ENCODE results near the gene NPBWR2. TPM values are rescaled to one million over a fixed set of nuclear protein-coding genes. Genes with fewer than 3 reads are reported as not detected.
"Not testable (repeated sequence)": the region's sequence is repeated elsewhere in the genome, so short reads cannot be mapped to it uniquely, and the experiment has no call there.

The NPBWR2 gene
- total RNA-seq, 4 donors from 2014 or later, result not detected

GRCh38 chr20:64139199-64140060 lies 32.1 kb upstream of the NPBWR2 start:
- no peak overlapping the region for H3K27ac ChIP-seq
- H3K9me3 ChIP-seq, result peaks cover 0 to under 1% (median 0%) of the 10 kb centered on the region in 4 donors
- 71 to 74% methylated on average over 17 to 20 of the region's 21 CpGs for WGBS, 2 donors
- H3K4me1 ChIP-seq, result no peaks in the 10 kb centered on the region
- no peaks in the 10 kb centered on the region for H3K36me3 ChIP-seq
- no peak overlapping the region for H3K4me3 ChIP-seq
- peaks cover 0 to 17% of the 10 kb centered on the region in 2 donors for H3K27me3 ChIP-seq
- no peak for DNase-seq (ENCODE audit: low spot score in 2 of 2)
- no peak for TF ChIP-seq POLR2A (IDR thresholded peaks at IDR 0.05)
- no peak for TF ChIP-seq CTCF (IDR thresholded peaks at IDR 0.05)
- TF ChIP-seq EP300 (IDR thresholded peaks at IDR 0.05), result no peak

GRCh38 chr20:64138276-64138815 lies 31.0 kb upstream of the NPBWR2 start:
- Histone ChIP-seq H3K4me3 (no peak overlapping the region), H3K9me3 (no peaks in the 10 kb centered on the region), H3K27me3 (peaks cover 0 to 22% of the 10 kb centered on the region in 2 donors), H3K36me3 (no peaks in the 10 kb centered on the region), H3K4me1 (no peaks in the 10 kb centered on the region), H3K27ac (no peak overlapping the region)
- no peak for DNase-seq (ENCODE audit: low spot score in 2 of 2)
- WGBS, 2 donors, result 82 to 86% methylated on average over 18 of the region's 18 CpGs
- no peak for TF ChIP-seq CTCF (IDR thresholded peaks at IDR 0.05)
- TF ChIP-seq POLR2A (IDR thresholded peaks at IDR 0.05), result no peak
- no peak for TF ChIP-seq EP300 (IDR thresholded peaks at IDR 0.05)

GRCh38 chr20:64137598-64138031 lies 30.2 kb upstream of the NPBWR2 start:
- Histone ChIP-seq H3K4me1 (no peaks in the 10 kb centered on the region), H3K4me3 (no peak overlapping the region), H3K36me3 (no peaks in the 10 kb centered on the region), H3K27me3 (peaks cover 0 to 18% of the 10 kb centered on the region in 2 donors), H3K27ac (no peak overlapping the region), H3K9me3 (no peaks in the 10 kb centered on the region)
- TF ChIP-seq POLR2A (IDR thresholded peaks at IDR 0.05), result no peak
- no peak for TF ChIP-seq CTCF (IDR thresholded peaks at IDR 0.05)
- TF ChIP-seq EP300 (IDR thresholded peaks at IDR 0.05), result no peak
- WGBS, 2 donors, result 48 to 68% methylated on average over 4 to 5 of the region's 6 CpGs
- no peak for DNase-seq (ENCODE audit: low spot score in 2 of 2)

GRCh38 chr20:64136004-64136710 lies 28.8 kb upstream of the NPBWR2 start:
- Histone ChIP-seq H3K36me3 (no peaks in the 10 kb centered on the region), H3K4me1 (no peaks in the 10 kb centered on the region), H3K27ac (no peak overlapping the region), H3K9me3 (no peaks in the 10 kb centered on the region), H3K4me3 (no peak overlapping the region), H3K27me3 (peaks cover 0 to 9% of the 10 kb centered on the region in 2 donors)
- TF ChIP-seq CTCF (IDR thresholded peaks at IDR 0.05) (no peak), POLR2A (IDR thresholded peaks at IDR 0.05) (no peak), EP300 (IDR thresholded peaks at IDR 0.05) (no peak)
- WGBS, 2 donors, result 81 to 82% methylated on average over 27 to 32 of the region's 32 CpGs
- DNase-seq (ENCODE audit: low spot score in 2 of 2), result no peak

- H3K4me1 ChIP-seq; H3K27me3 ChIP-seq; DNase-seq (ENCODE audit: low spot score in 2 of 2); H3K4me3 ChIP-seq; H3K27ac ChIP-seq; H3K36me3 ChIP-seq; H3K9me3 ChIP-seq: not testable (repeated sequence)
- WGBS, 2 donors, result 70% methylated on average over 20 of the region's 20 CpGs
Observed at GRCh38 chr20:64134744-64135143, 27.4 kb upstream of the NPBWR2 start.
